ENCODE measurements around the gene USP20.

DNA sequence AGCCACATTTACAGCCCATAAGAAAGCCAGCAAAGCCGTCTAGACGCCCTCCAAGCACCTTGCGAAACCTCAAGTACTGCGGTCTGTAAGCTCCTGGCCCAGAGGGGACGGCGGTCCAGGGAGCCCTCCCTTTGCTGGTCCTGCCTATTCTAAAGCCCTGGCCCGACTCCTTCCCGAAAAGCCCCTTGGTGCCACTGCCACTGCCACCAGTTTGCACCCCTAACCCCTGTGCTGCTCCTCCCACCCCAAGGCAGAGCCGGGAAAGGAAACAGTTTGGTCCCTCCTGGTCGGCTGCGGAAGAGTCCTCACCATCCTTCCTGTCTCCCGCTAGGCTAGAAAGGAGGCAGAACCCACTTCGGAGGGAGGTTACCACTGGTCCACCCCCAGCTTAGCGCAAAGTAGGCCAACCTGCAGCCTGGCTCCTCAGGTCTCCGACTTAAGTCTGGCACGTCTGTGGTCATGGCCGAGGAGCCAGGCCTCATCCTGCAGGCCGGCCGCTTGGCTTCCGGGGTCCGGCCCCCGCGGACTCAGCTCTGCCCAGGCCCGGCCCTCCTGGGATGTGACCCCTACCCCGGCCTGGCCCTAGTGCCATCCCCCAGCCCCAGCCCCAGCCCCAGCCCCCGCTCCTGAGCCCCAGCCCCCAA is 12.2 kb upstream of the USP20 start:
- TF ChIP-seq FOXA1 (IDR thresholded peaks at IDR 0.05) = no peak
- no peak for TF ChIP-seq FOXK2 (IDR thresholded peaks at IDR 0.05)
- TF ChIP-seq LEF1 (IDR thresholded peaks at IDR 0.05; ENCODE audit: borderline replicate concordance) = no peak
- no peak for TF ChIP-seq BHLHE40 (IDR thresholded peaks at IDR 0.05; ENCODE audit: borderline replicate concordance)
- no peak for TF ChIP-seq HDGF (IDR thresholded peaks at IDR 0.05; ENCODE audit: borderline replicate concordance)
- TF ChIP-seq ELF4 (IDR thresholded peaks at IDR 0.05) = no peak
- TF ChIP-seq SP1 (IDR thresholded peaks at IDR 0.05) = no peak
- TF ChIP-seq CTBP1 (IDR thresholded peaks at IDR 0.05; ENCODE audit: borderline replicate concordance) = no peak
- TF ChIP-seq SUZ12 (IDR thresholded peaks at IDR 0.05) = no peak
- TF ChIP-seq FOXM1 (IDR thresholded peaks at IDR 0.05; ENCODE audit: borderline replicate concordance) = no peak
- TF ChIP-seq TARDBP (IDR thresholded peaks at IDR 0.05) = no peak
- no peak for TF ChIP-seq ZNF384 (IDR thresholded peaks at IDR 0.05)
